GM12878 (cell line): ENCODE results near the gene PACS1. TPM values are rescaled to one million over a fixed set of nuclear protein-coding genes. Genes with fewer than 3 reads are reported as not detected.

Experiments
- ATAC-seq: fragments of 200-7000 bp; cut with Tn5 transposase; 3 replicates; pipeline ENCODE4 v1.9.1; 2020; ENCODE audit warnings: mild to moderate bottlenecking, moderate library complexity
- BruUV-seq: library from RNA; stranded (reverse); fragments of 400-500 nt; replicated peaks from 2 replicates; lab custom pipeline; 2021; lab: Mats Ljungman, UMichigan
- CTCF ChIA-PET: fragments of 300-600 bp; sonication (Branson Sonifier 250); formaldehyde crosslinking; extraction: SDS; loops from one replicate; lab custom pipeline; 2021; ENCODE audit warnings: inconsistent platforms; lab: Yijun Ruan, JAX
- POLR2A ChIA-PET: fragments of 350-600 bp; formaldehyde crosslinking; extraction: SDS; loops from one replicate; lab custom pipeline; 2021; ENCODE audit warnings: inconsistent platforms; lab: Charles Lee
- RAD21 ChIA-PET: fragments of 300-600 bp; sonication (Branson Sonifier 250); formaldehyde crosslinking; loops from one replicate; lab custom pipeline; 2023; ENCODE audit warnings: antibody characterized with exemption; ENCODE audit not compliant: unreplicated experiment; lab: Charles Lee
- SMC1A ChIA-PET: fragments of 300-600 bp; sonication (Branson Sonifier 250); formaldehyde crosslinking; loops from one replicate; lab custom pipeline; 2023; ENCODE audit not compliant: unreplicated experiment, uncharacterized antibody; lab: Charles Lee
- DNase-seq: peaks from one replicate; pipeline ENCODE4 v3.0.0-alpha.2; 2011; ENCODE audit warnings: low read depth, low spot score
- FAIRE-seq: peaks from 3 replicates; lab custom pipeline; 2011; peaks lifted over from hg19 to GRCh38; lab: Jason Lieb, UNC
- H2AFZ ChIP-seq: 2 replicates; pipeline ENCODE4 v1.6.0; 2011; ENCODE audit warnings: low read depth, low read length, control low read depth; ENCODE audit not compliant: control insufficient read depth
- H3K27ac ChIP-seq: 2 replicates; pipeline ENCODE4 v1.5.1; 2011; ENCODE audit warnings: control low read depth; ENCODE audit not compliant: control insufficient read depth, insufficient read depth
- H3K27me3 ChIP-seq, 2 experiments: replicated peaks in 1 of 2; 2 replicates each; pipeline versions ENCODE4 v1.6.0 to v1.6.1; 2011; ENCODE audit warnings: low read length in 1 of 2; ENCODE audit not compliant: control insufficient read depth in 2 of 2, insufficient read depth in 2 of 2
- H3K36me3 ChIP-seq, 2 experiments: 2 replicates each; pipeline ENCODE4 v1.5.1; 2011; ENCODE audit warnings: low read length in 1 of 2; ENCODE audit not compliant: control insufficient read depth in 2 of 2, insufficient read depth in 2 of 2
- H3K4me1 ChIP-seq: 2 replicates; pipeline ENCODE4 v1.6.1; 2011; ENCODE audit warnings: mild to moderate bottlenecking, low read length, moderate library complexity, mixed read lengths; ENCODE audit not compliant: control insufficient read depth, insufficient read depth
- H3K4me2 ChIP-seq: 2 replicates; pipeline ENCODE4 v1.6.0; 2011; ENCODE audit warnings: control low read depth; ENCODE audit not compliant: control insufficient read depth, insufficient read depth
- H3K4me3 ChIP-seq: fragments of 200-600 bp; sonication (generic); 2 replicates; pipeline ENCODE4 v1.5.1; 2016
- H3K79me2 ChIP-seq: 2 replicates; pipeline ENCODE4 v1.6.0; 2011; ENCODE audit warnings: low read length; ENCODE audit not compliant: control insufficient read depth, insufficient read depth
- H3K9ac ChIP-seq: 2 replicates; pipeline ENCODE4 v1.8.0; 2011; ENCODE audit warnings: low read length, control low read depth, mixed read lengths; ENCODE audit not compliant: control insufficient read depth, insufficient read depth
- H3K9me3 ChIP-seq: replicated peaks from 3 replicates; pipeline ENCODE4 v1.5.1; 2011; ENCODE audit warnings: mild to moderate bottlenecking, low read length; ENCODE audit not compliant: control insufficient read depth, insufficient read depth
- H4K20me1 ChIP-seq: 2 replicates; pipeline ENCODE4 v1.6.0; 2011; ENCODE audit not compliant: control insufficient read depth, insufficient read depth
- GABPA ChIP-seq: IDR thresholded peaks from 2 replicates; pipeline ENCODE4 v1.6.1; 2014; ENCODE audit warnings: antibody characterized with exemption, low read depth, mild to moderate bottlenecking, inconsistent platforms
- NFXL1 ChIP-seq: fragments of 450-650 bp; IDR thresholded peaks from 2 replicates; pipeline ENCODE4 v1.6.1; 2017; ENCODE audit warnings: antibody characterized with exemption, mild to moderate bottlenecking, borderline replicate concordance
- NFYB ChIP-seq: IDR thresholded peaks from 2 replicates; pipeline ENCODE4 v1.6.1; 2011; ENCODE audit warnings: low read depth, mild to moderate bottlenecking, low read length, improper control_type of control experiment, moderate library complexity; ENCODE audit not compliant: insufficient read depth
- NR2C2 ChIP-seq: IDR thresholded peaks from 2 replicates; pipeline ENCODE4 v1.6.1; 2011; ENCODE audit warnings: borderline replicate concordance, low read depth; ENCODE audit not compliant: control insufficient read depth, insufficient read length
- NR2F1 ChIP-seq: fragments of 450-650 bp; conservative IDR thresholded peaks from 2 replicates; pipeline ENCODE4 v1.6.1; 2017; ENCODE audit warnings: mild to moderate bottlenecking
- RCOR1 ChIP-seq: conservative IDR thresholded peaks from 2 replicates; pipeline ENCODE4 v1.6.1; 2012; ENCODE audit warnings: low read depth, low read length, improper control_type of control experiment
- TCF3 ChIP-seq: IDR thresholded peaks from 2 replicates; pipeline ENCODE4 v1.6.1; 2012; ENCODE audit warnings: low read depth, mild to moderate bottlenecking, low read length, borderline replicate concordance; ENCODE audit not compliant: insufficient read depth
- YBX1 ChIP-seq: fragments of 450-650 bp; IDR thresholded peaks from 2 replicates; pipeline ENCODE4 v1.6.1; 2016; ENCODE audit warnings: antibody characterized with exemption
- WGBS: methylation state at CpG from one replicate; pipeline ENCODE4 v1.1.6; 2016; ENCODE audit warnings: low lambda C conversion rate; ENCODE audit not compliant: insufficient replicate concordance, insufficient coverage; ENCODE audit errors: missing lambda C conversion rate; 5-methylcytosine and 5-hydroxymethylcytosine counted together
- in situ Hi-C: fragments of 300-500 bp; cut with MboI; formaldehyde crosslinking; loops from 9 replicates; pipeline ENCODE4 v1.14.3; 2018; ENCODE audit warnings: mixed read lengths
- intact Hi-C: fragments of 100-400 bp; cut with micrococcal nuclease; formaldehyde crosslinking; loops from one replicate; pipeline ENCODE4 v1.14.2; 2022; ENCODE audit not compliant: unreplicated experiment
- polyA plus RNA-seq, 11 experiments: library from polyadenylated mRNA; depleted of rRNA in 4 of 11; unstranded in 6 of 11; stranded (reverse) in 5 of 11; fragments of >200 nt; fragmentation: Nextera tagmentation in 4 of 11; fragmentation: Illumina TruSeq in 1 of 11; extraction: Ambion mirVana in 4 of 11; extraction: Trizol in 1 of 11; gene quantifications; 1 replicate in 1 of 11; 2 replicates in 10 of 11; pipeline versions ENCODE4 v1.2.1 to v1.2.3, GENCODE V29; 2011 to 2016; ENCODE audit warnings: inconsistent platforms in 2 of 11, missing spikeins in 2 of 11, low read depth in 1 of 11
- total RNA-seq, 4 experiments: library from RNA; depleted of rRNA in 3 of 4; stranded (reverse); fragments of >200 nt in 3 of 4; fragmentation: Illumina TruSeq in 1 of 4; extraction: Trizol in 1 of 4; gene quantifications; 2 replicates each; pipeline versions ENCODE4 v1.2.1 to v1.2.3, GENCODE V29; 2013 to 2021

PACS1 gene
- total and polyA plus RNA-seq, 10 of the 15 experiments (the other 5 are each of a cell fraction or from before 2014, with no cell fraction given): 1.1 to 74.3 (median 17.9) TPM

DNA sequence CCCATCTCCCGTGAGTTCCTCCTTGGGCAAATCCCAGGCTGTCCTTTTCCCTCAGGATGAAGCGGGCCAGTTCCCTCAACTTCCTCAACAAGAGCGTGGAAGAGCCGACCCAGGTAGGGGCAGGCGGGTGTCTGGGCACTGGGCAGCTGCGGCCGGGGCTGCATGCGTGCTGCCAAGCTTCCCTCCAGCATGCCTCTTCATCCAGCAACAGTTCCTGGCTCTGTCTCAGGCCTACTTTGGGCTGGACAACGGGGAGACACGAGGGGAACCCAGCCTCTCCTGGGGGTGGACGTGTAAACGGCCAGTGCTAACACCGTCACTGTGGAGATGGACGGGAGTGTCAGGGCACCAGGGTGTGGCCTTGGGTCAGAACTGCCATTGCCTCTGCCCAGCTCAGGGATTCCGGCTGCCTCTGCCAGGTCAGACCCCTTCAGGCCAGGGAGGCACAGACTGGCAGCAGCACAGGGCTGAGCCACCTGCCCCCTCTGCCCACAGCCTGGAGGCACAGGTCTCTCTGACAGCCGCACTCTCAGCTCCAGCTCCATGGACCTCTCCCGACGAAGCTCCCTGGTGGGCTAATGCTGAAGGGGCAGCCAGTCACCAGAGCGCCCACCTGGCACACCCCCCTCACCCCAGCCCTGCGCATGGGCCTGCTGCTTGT lies 196.4 kb downstream of the PACS1 start:
- H3K4me2 ChIP-seq: no peak overlapping the region; the same call in 1 of the 2 replicates
- H3K9me3 ChIP-seq: no peaks in the 10 kb centered on the region
- WGBS: 95% methylated on average over 20 of the region's 20 CpGs
- no TSS peak for BruUV-seq
- H3K36me3 ChIP-seq: peaks cover 11 to 31% of the 10 kb centered on the region in 2 experiments
- CTCF ChIA-PET: interaction anchor here (0.6 kb wide), 1 partner anchor 131 kb away, joined by 7 read pairs; no protein-coding TSS in a partner anchor
- intact Hi-C loops (no loop called here), in situ Hi-C loops (no loop called here)
- H4K20me1 ChIP-seq: no peaks in the 10 kb centered on the region
- peaks cover 25% of the 10 kb centered on the region for H3K79me2 ChIP-seq
- ATAC-seq (no peak), DNase-seq (no peak), FAIRE-seq (no peak)
- no peak overlapping the region for H3K9ac ChIP-seq
- H3K27ac ChIP-seq: no peak overlapping the region
- SMC1A ChIA-PET: interaction anchor here (2.2 to 2.4 kb wide), 2 partner anchors 15 to 130 kb away, joined by 6 to 10 read pairs; no protein-coding TSS in a partner anchor
- no peaks in the 10 kb centered on the region for H3K27me3 ChIP-seq
- TF ChIP-seq NR2F1 (no peak), YBX1 (no peak), NFYB (no peak), TCF3 (no peak), GABPA (no peak), RCOR1 (no peak), NFXL1 (no peak), NR2C2 (no peak)
- H3K4me1 ChIP-seq: peaks cover 11% of the 10 kb centered on the region
- RAD21 ChIA-PET: no interaction called here
- no peak overlapping the region for H3K4me3 ChIP-seq
- H2AFZ ChIP-seq: no peak overlapping the region
- POLR2A ChIA-PET: no interaction called here
